OCI-LY7 (cell line): Measurements from ENCODE around the gene DAZAP1. TPM values are rescaled to one million over a fixed set of nuclear protein-coding genes. Genes with fewer than 3 reads are reported as not detected.
"Not testable (repeated sequence)": the region's sequence is repeated elsewhere in the genome, so short reads cannot be mapped to it uniquely, and the experiment has no call there.

Source experiments
- BruUV-seq: library from RNA; stranded (reverse); fragments of 400-500 nt; replicated peaks from 2 replicates; lab custom pipeline; 2021; lab: Mats Ljungman, UMichigan
- CTCF ChIA-PET: fragments of 300-600 bp; sonication (Branson Sonifier 250); formaldehyde crosslinking; loops from one replicate; lab custom pipeline; 2022; ENCODE audit warnings: antibody characterized with exemption; ENCODE audit not compliant: unreplicated experiment; lab: Charles Lee
- POLR2A ChIA-PET: fragments of 300-600 bp; sonication (Branson Sonifier 250); formaldehyde crosslinking; loops from one replicate; lab custom pipeline; 2022; ENCODE audit warnings: antibody characterized with exemption; lab: Charles Lee
- DNase-seq: peaks from one replicate; pipeline ENCODE4 v3.0.0-alpha.2; 2015; ENCODE audit warnings: low spot score
- H2AFZ ChIP-seq: fragments of 200-600 bp; sonication (generic), shearing (Covaris generic); 2 replicates; pipeline ENCODE4 v1.6.1; 2014; ENCODE audit warnings: mild to moderate bottlenecking, antibody characterized with exemption, low read length, moderate library complexity
- H3K27ac ChIP-seq: fragments of 200-600 bp; sonication (generic); 2 replicates; pipeline ENCODE4 v1.5.1; 2014; ENCODE audit warnings: mixed run types, low read depth, mild to moderate bottlenecking, moderate library complexity, low read length, inconsistent platforms; ENCODE audit not compliant: poor library complexity, severe bottlenecking
- H3K36me3 ChIP-seq: fragments of 200-600 bp; sonication (generic); 2 replicates; pipeline ENCODE4 v1.6.1; 2014; ENCODE audit warnings: mild to moderate bottlenecking, antibody characterized with exemption, low read length, moderate library complexity, mixed read lengths; ENCODE audit not compliant: insufficient read depth
- H3K4me1 ChIP-seq: fragments of 200-600 bp; sonication (generic); 2 replicates; pipeline ENCODE4 v1.5.1; 2014; ENCODE audit warnings: mild to moderate bottlenecking, low read length; ENCODE audit not compliant: insufficient read depth, poor library complexity, severe bottlenecking
- H3K4me2 ChIP-seq: fragments of 200-600 bp; sonication (generic); 2 replicates; pipeline ENCODE4 v1.6.1; 2014; ENCODE audit warnings: mild to moderate bottlenecking, low read length
- H3K4me3 ChIP-seq: fragments of 200-600 bp; sonication (generic); 2 replicates; pipeline ENCODE4 v1.5.1; 2014; ENCODE audit warnings: mild to moderate bottlenecking, low read depth, low read length; ENCODE audit not compliant: poor library complexity, severe bottlenecking
- H3K79me2 ChIP-seq: fragments of 200-600 bp; sonication (generic); 2 replicates; pipeline ENCODE4 v1.6.1; 2016; ENCODE audit warnings: low read depth, mild to moderate bottlenecking, low read length, moderate library complexity, mixed read lengths; ENCODE audit not compliant: insufficient read depth
- H3K9me2 ChIP-seq: fragments of 200-600 bp; sonication (generic); 2 replicates; pipeline ENCODE4 v1.6.1; 2016; ENCODE audit warnings: mild to moderate bottlenecking, low read length, mixed read lengths; ENCODE audit not compliant: insufficient read depth
- H3K9me3 ChIP-seq: fragments of 200-600 bp; sonication (generic); 2 replicates; pipeline ENCODE4 v1.6.1; 2014; ENCODE audit warnings: mild to moderate bottlenecking, mixed run types, low read length, mixed read lengths
- H4K20me1 ChIP-seq: fragments of 200-600 bp; sonication (generic); 2 replicates; pipeline ENCODE4 v1.6.1; 2014; ENCODE audit warnings: mild to moderate bottlenecking, antibody characterized with exemption, low read length, moderate library complexity, mixed read lengths; ENCODE audit not compliant: insufficient read depth
- CTCF ChIP-seq: fragments of 200-600 bp; sonication (generic); conservative IDR thresholded peaks from 2 replicates; pipeline ENCODE4 v1.5.1; 2014; ENCODE audit warnings: mild to moderate bottlenecking, antibody characterized with exemption, low read length, moderate library complexity, mixed read lengths
- EZH2phosphoT487 ChIP-seq: fragments of 200-600 bp; sonication (generic); IDR thresholded peaks from 2 replicates; pipeline ENCODE4 v1.6.1; 2018; ENCODE audit warnings: low read depth, borderline replicate concordance, mild to moderate bottlenecking, mixed run types, antibody characterized with exemption, low read length, moderate library complexity, mixed read lengths
- intact Hi-C: fragments of 100-400 bp; cut with micrococcal nuclease; formaldehyde crosslinking; loops from one replicate; pipeline ENCODE4 v1.10.0; 2022; ENCODE audit not compliant: unreplicated experiment
- total RNA-seq, 2 experiments: library from RNA; depleted of rRNA in 1 of 2; stranded (reverse); fragments of >200 nt in 1 of 2; shearing (Covaris generic) in 1 of 2; gene quantifications; 2 replicates each; pipeline ENCODE4 v1.2.3, GENCODE V29; 2014 to 2022

DAZAP1 gene
- total RNA-seq, 2 experiments from 2014 or later = 170 to 373 TPM

GRCh38 chr19:1438035-1438932, 30.9 kb downstream of the DAZAP1 start, which contains the start of gene RPS15:
Gene RPS15, plus strand, starts transcription at chr19:1438396. Its CDS starts 30 bp downstream, at chr19:1438426.
- TF ChIP-seq CTCF (peak; percentile 85), EZH2phosphoT487 (no peak)
- H3K27ac ChIP-seq = peak within 1 kb of the TSS; percentile 68
- peak within 1 kb of the TSS; percentile 54; the same call in 1 of the 2 replicates for H2AFZ ChIP-seq
- no peaks in the 10 kb centered on the region for H3K9me2 ChIP-seq
- peaks cover 76% of the 10 kb centered on the region for H3K36me3 ChIP-seq
- DNase-seq = peak; percentile 97
- CTCF ChIA-PET = no interaction called here
- H3K4me3 ChIP-seq = peak within 1 kb of the TSS; percentile 96
- POLR2A ChIA-PET = no interaction called here
- peaks cover 34% of the 10 kb centered on the region for H3K79me2 ChIP-seq
- intact Hi-C loops = loop anchor here (1.0 to 5.0 kb wide), 2 partner anchors 31 to 161 kb away; partner anchors contain the start of genes DAZAP1 and FAM174C
- BruUV-seq = TSS peak; percentile 73
- H3K4me1 ChIP-seq = peaks cover 27% of the 10 kb centered on the region
- peak within 1 kb of the TSS; percentile 93 for H3K4me2 ChIP-seq
- H4K20me1 ChIP-seq = peaks cover 18% of the 10 kb centered on the region
- no peaks in the 10 kb centered on the region for H3K9me3 ChIP-seq

- H4K20me1 ChIP-seq = peaks cover 18% of the 10 kb centered on the region
- DNase-seq = peak; percentile 38
- intact Hi-C loops = loop anchor here (1.0 to 5.0 kb wide), 2 partner anchors 32 to 162 kb away; partner anchors contain the start of genes DAZAP1 and FAM174C
- no peaks in the 10 kb centered on the region for H3K9me3 ChIP-seq
- TF ChIP-seq EZH2phosphoT487 (no peak), CTCF (no peak)
- H3K36me3 ChIP-seq = peaks cover 71% of the 10 kb centered on the region
- H3K9me2 ChIP-seq = no peaks in the 10 kb centered on the region
- POLR2A ChIA-PET = interaction anchor here (0.6 kb wide), 1 partner anchor 387 kb away, joined by 3 read pairs; no protein-coding TSS in a partner anchor
- peak overlapping the region; percentile 96 for H3K4me3 ChIP-seq
- no TSS peak for BruUV-seq
- H2AFZ ChIP-seq = no peak overlapping the region
- H3K4me1 ChIP-seq = peaks cover 30% of the 10 kb centered on the region
- peak overlapping the region; percentile 93 for H3K4me2 ChIP-seq
- peak overlapping the region; percentile 68 for H3K27ac ChIP-seq
- H3K79me2 ChIP-seq = peaks cover 34% of the 10 kb centered on the region
- CTCF ChIA-PET = no interaction called here
Observed at GRCh38 chr19:1438933-1439354, 31.6 kb downstream of the DAZAP1 start.

GRCh38 chr19:1439525-1440417, 32.4 kb downstream of the DAZAP1 start:
- POLR2A ChIA-PET = interaction anchor here (0.6 kb wide), 1 partner anchor 387 kb away, joined by 3 read pairs; no protein-coding TSS in a partner anchor
- peak overlapping the region; percentile 68 for H3K27ac ChIP-seq

More at GRCh38 chr19:1439525-1440417, 32.4 kb downstream of the DAZAP1 start:
- Histone ChIP-seq H3K4me2 (peak overlapping the region; percentile 93), H3K4me3 (peak overlapping the region; percentile 96), H3K4me1 (peaks cover 38% of the 10 kb centered on the region), H3K36me3 (peaks cover 63% of the 10 kb centered on the region), H4K20me1 (peaks cover 18% of the 10 kb centered on the region), H3K79me2 (peaks cover 34% of the 10 kb centered on the region)
- intact Hi-C loops = loop anchor here (5.0 kb wide), 1 partner anchor 162 kb away; the partner anchor contains the start of gene FAM174C
- H3K9me3 ChIP-seq, DNase-seq, CTCF ChIA-PET, H2AFZ ChIP-seq, BruUV-seq, H3K9me2 ChIP-seq: not testable (repeated sequence)
